ENCODE measurements around the gene GOLGA6L24.
"Not testable (repeated sequence)": the region's sequence is repeated elsewhere in the genome, so short reads cannot be mapped to it uniquely, and the experiment has no call there.

GRCh38 chr15:28365502-28365901, 7.6 kb upstream of the GOLGA6L24 start:
- not testable (repeated sequence) for TF ChIP-seq POLR2A, CTCF (IDR thresholded peaks at IDR 0.05)
